Measurements from ENCODE around the gene YTHDF1.

Gene YTHDF1

DNA sequence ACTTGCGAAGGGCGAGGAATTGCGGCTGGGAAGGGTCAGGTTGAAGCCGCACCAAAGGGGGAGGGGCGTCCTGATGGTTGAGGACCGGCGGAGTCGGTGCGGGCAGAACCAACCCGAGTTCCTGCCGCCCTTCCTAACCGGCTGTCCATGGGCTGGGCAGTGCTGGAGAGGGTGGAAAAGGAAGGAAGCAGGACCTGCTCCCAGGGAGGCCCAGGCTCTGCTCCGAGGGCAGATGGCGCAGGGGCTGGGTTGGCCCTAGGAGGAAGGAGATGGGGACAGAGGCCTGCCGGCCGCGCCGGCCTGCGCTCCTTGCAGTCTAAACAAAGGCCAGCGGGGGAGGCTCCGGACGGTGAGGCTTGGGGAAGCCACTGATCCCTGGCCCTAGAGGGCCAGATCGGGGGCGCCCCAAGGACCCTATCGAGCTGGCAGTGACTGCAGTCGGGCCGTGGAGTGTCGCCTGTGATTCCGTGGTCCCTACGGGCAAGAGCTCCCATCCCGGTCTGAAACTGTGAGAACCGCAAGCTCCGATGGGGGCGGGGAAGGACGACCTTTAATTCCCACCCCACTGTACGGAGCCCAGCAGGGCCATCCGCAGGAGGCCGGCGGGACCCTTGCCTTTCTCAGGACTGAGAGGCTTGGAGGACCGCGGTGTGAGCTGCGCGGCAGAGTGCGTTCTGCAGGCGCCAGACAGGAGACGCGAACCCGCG is 39.4 kb downstream of the YTHDF1 start:
- no peaks in the 10 kb centered on the region for H4K20me1 ChIP-seq (ENCODE audit: insufficient read depth, low read length)
- no peaks in the 10 kb centered on the region for H3K36me3 ChIP-seq (replicated peaks; ENCODE audit: low read depth, low read length)
- TF ChIP-seq EZH2phosphoT487 (IDR thresholded peaks at IDR 0.05; ENCODE audit: low read depth) (no peak), CTCF (IDR thresholded peaks at IDR 0.05; ENCODE audit: low read depth, low read length) (no peak)
- no peaks in the 10 kb centered on the region for H3K9me3 ChIP-seq (ENCODE audit: insufficient read depth, low read length)
- H3K4me1 ChIP-seq (ENCODE audit: low read length), result peaks cover 2% of the 10 kb centered on the region; the same call in 1 of the 2 replicates
- no peaks in the 10 kb centered on the region for H3K79me2 ChIP-seq (ENCODE audit: low read length)
- no peak overlapping the region for H3K4me2 ChIP-seq (ENCODE audit: low read length)
- no peak overlapping the region for H2AFZ ChIP-seq (ENCODE audit: low read depth, low read length)
- H3K9ac ChIP-seq (ENCODE audit: low read length), result no peak overlapping the region
- no peak overlapping the region for H3K4me3 ChIP-seq (ENCODE audit: low read length)
- H3K27ac ChIP-seq (ENCODE audit: low read length), result no peak overlapping the region
- H3K27me3 ChIP-seq (ENCODE audit: low read depth, low read length), result peaks cover 12% of the 10 kb centered on the region

DNA sequence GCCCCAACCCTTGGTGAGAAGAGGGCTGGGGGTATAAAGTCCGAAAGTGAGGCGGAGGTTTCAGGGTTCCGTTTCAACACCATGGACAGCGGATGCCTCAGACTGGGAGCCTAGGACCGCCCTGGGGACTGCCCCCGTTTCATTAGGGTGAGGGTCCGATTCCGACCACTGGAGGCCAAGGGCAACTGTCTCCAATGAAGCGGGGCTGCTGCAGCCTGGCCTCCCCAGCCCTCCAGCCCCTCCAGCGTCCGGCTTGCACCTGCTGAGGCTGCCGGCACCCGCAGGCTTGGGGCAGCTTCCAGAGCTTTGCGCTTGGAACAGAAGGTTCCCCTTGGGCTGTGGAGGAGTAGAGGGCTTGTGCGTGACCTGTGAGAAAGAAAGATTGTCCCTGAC is 39.9 kb downstream of the YTHDF1 start:
- Histone ChIP-seq H3K79me2 (ENCODE audit: low read length) (no peaks in the 10 kb centered on the region), H3K4me3 (ENCODE audit: low read length) (no peak overlapping the region), H3K36me3 (replicated peaks; ENCODE audit: low read depth, low read length) (no peaks in the 10 kb centered on the region), H3K27me3 (ENCODE audit: low read depth, low read length) (peaks cover 16% of the 10 kb centered on the region), H3K9me3 (ENCODE audit: insufficient read depth, low read length) (no peaks in the 10 kb centered on the region), H3K27ac (ENCODE audit: low read length) (no peak overlapping the region), H3K4me1 (ENCODE audit: low read length) (peaks cover 2% of the 10 kb centered on the region; the same call in 1 of the 2 replicates), H4K20me1 (ENCODE audit: insufficient read depth, low read length) (no peaks in the 10 kb centered on the region), H3K9ac (ENCODE audit: low read length) (no peak overlapping the region), H3K4me2 (ENCODE audit: low read length) (no peak overlapping the region), H2AFZ (ENCODE audit: low read depth, low read length) (no peak overlapping the region)
- no peak for TF ChIP-seq CTCF (IDR thresholded peaks at IDR 0.05; ENCODE audit: low read depth, low read length)
- no peak for TF ChIP-seq EZH2phosphoT487 (IDR thresholded peaks at IDR 0.05; ENCODE audit: low read depth)

GRCh38 chr20:63175038-63175895 is 40.7 kb downstream of the YTHDF1 start:
- Histone ChIP-seq H3K36me3 (replicated peaks; ENCODE audit: low read depth, low read length) (no peaks in the 10 kb centered on the region), H3K9me3 (ENCODE audit: insufficient read depth, low read length) (no peaks in the 10 kb centered on the region), H3K79me2 (ENCODE audit: low read length) (no peaks in the 10 kb centered on the region), H3K4me1 (ENCODE audit: low read length) (peaks cover 2% of the 10 kb centered on the region; the same call in 1 of the 2 replicates), H4K20me1 (ENCODE audit: insufficient read depth, low read length) (no peaks in the 10 kb centered on the region), H2AFZ (ENCODE audit: low read depth, low read length) (no peak overlapping the region), H3K4me2 (ENCODE audit: low read length) (no peak overlapping the region), H3K4me3 (ENCODE audit: low read length) (no peak overlapping the region), H3K27ac (ENCODE audit: low read length) (no peak overlapping the region), H3K27me3 (ENCODE audit: low read depth, low read length) (peaks cover 16% of the 10 kb centered on the region), H3K9ac (ENCODE audit: low read length) (no peak overlapping the region)
- TF ChIP-seq CTCF (IDR thresholded peaks at IDR 0.05; ENCODE audit: low read depth, low read length), result no peak
- TF ChIP-seq EZH2phosphoT487 (IDR thresholded peaks at IDR 0.05; ENCODE audit: low read depth), result no peak

All from OCI-LY3 (cell line).